MCF 10A (cell line): ENCODE results near the gene HECW1. TPM values are rescaled to one million over a fixed set of nuclear protein-coding genes. Genes with fewer than 3 reads are reported as not detected.

Source experiments
- BruUV-seq: library from RNA; stranded (reverse); fragments of 400-500 nt; replicated peaks from 2 replicates; lab custom pipeline; 2021; lab: Mats Ljungman, UMichigan
- CTCF ChIA-PET: fragments of 300-600 bp; sonication (Branson Sonifier 250); formaldehyde crosslinking; extraction: SDS; loops from one replicate; lab custom pipeline; 2021; ENCODE audit warnings: antibody characterized with exemption, inconsistent platforms; lab: Yijun Ruan, JAX
- POLR2A ChIA-PET: fragments of 300-600, 350-650 bp; sonication (Branson Sonifier 250); formaldehyde crosslinking; extraction: SDS; loops from one replicate; lab custom pipeline; 2020; ENCODE audit warnings: antibody characterized with exemption, inconsistent platforms; lab: Yijun Ruan, JAX
- DNase-seq: peaks from one replicate; pipeline ENCODE4 v3.0.0-alpha.2; 2018; ENCODE audit not compliant: unreplicated experiment
- H3K27ac Mint-ChIP-seq: one replicate; pipeline ENCODE4 v1.8.0; 2022; ENCODE audit warnings: mild to moderate bottlenecking, low read depth, mixed read lengths; ENCODE audit not compliant: unreplicated experiment
- H3K27me3 Mint-ChIP-seq: one replicate; pipeline ENCODE4 v1.8.0; 2022; ENCODE audit warnings: mixed read lengths; ENCODE audit not compliant: insufficient read depth, unreplicated experiment
- H3K36me3 Mint-ChIP-seq: one replicate; pipeline ENCODE4 v1.8.0; 2022; ENCODE audit warnings: mild to moderate bottlenecking, moderate library complexity, mixed read lengths; ENCODE audit not compliant: insufficient read depth, unreplicated experiment
- H3K4me1 Mint-ChIP-seq: one replicate; pipeline ENCODE4 v1.8.0; 2022; ENCODE audit warnings: mixed read lengths; ENCODE audit not compliant: insufficient read depth, unreplicated experiment
- H3K4me3 Mint-ChIP-seq: one replicate; pipeline ENCODE4 v1.8.0; 2022; ENCODE audit warnings: mild to moderate bottlenecking, moderate library complexity, mixed read lengths; ENCODE audit not compliant: unreplicated experiment
- H3K9me3 Mint-ChIP-seq: one replicate; pipeline ENCODE4 v1.8.0; 2022; ENCODE audit warnings: mixed read lengths; ENCODE audit not compliant: unreplicated experiment
- CTCF ChIP-seq: fragments of 200-600 bp; IDR thresholded peaks from one replicate; pipeline ENCODE4 v1.8.0; 2022; ENCODE audit warnings: antibody characterized with exemption, mild to moderate bottlenecking; ENCODE audit not compliant: unreplicated experiment
- intact Hi-C: fragments of 100-400 bp; cut with micrococcal nuclease; formaldehyde crosslinking; loops from 2 replicates; pipeline ENCODE4 v1.14.1; 2022
- total RNA-seq: library from RNA; stranded (reverse); gene quantifications from 2 replicates; pipeline ENCODE4 v1.2.3, GENCODE V29; 2022

HECW1 gene
- total RNA-seq, 1 experiment from 2014 or later, result not detected

GRCh38 chr7:43303740-43304241 lies 191.3 kb downstream of the HECW1 start:
- intact Hi-C loops, result no loop called here
- H3K4me3 Mint-ChIP-seq, result no peak overlapping the region
- H3K27me3 Mint-ChIP-seq, result no peaks in the 10 kb centered on the region
- H3K36me3 Mint-ChIP-seq, result no peaks in the 10 kb centered on the region
- peak; percentile 91 for DNase-seq
- no TSS peak for BruUV-seq
- no peaks in the 10 kb centered on the region for H3K9me3 Mint-ChIP-seq
- POLR2A ChIA-PET, result interaction anchor here (1.3 kb wide), 1 partner anchor 13 kb away, joined by 4 read pairs; no protein-coding TSS in a partner anchor
- no peak for TF ChIP-seq CTCF
- H3K4me1 Mint-ChIP-seq, result peaks cover 21% of the 10 kb centered on the region
- no peak overlapping the region for H3K27ac Mint-ChIP-seq
- CTCF ChIA-PET, result interaction anchor here (0.6 to 1.4 kb wide), 2 partner anchors 10 to 26 kb away, joined by 3 to 5 read pairs; no protein-coding TSS in a partner anchor

DNA sequence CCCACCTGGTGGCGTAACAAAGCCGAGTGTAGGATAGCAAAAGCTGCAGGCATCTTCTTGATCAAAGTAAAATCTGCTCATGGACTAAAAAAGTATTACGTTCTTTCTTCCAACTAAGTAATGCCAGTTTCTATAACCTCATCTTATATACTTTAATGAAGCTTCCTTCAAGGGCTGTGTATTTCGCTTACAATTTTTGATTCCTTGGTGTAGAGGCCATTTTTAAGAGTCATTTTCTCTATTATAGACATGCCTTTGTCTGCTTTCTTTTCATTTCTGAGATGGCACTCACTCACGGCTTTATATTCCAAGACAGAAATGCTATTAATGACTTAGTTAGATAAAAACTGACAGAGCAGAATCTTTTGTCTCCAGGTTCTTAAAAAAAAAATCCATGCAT lies 194.0 kb downstream of the HECW1 start:
- ChIA-PET CTCF (interaction anchor here (0.6 to 1.0 kb wide), 4 partner anchors 9 to 496 kb away, joined by 3 to 4 read pairs (median 3); no protein-coding TSS in a partner anchor), POLR2A (no interaction called here)
- H3K36me3 Mint-ChIP-seq, result no peaks in the 10 kb centered on the region
- peaks cover 21% of the 10 kb centered on the region for H3K4me1 Mint-ChIP-seq
- intact Hi-C loops, result no loop called here
- H3K27ac Mint-ChIP-seq, result no peak overlapping the region
- BruUV-seq, result no TSS peak
- H3K9me3 Mint-ChIP-seq, result no peaks in the 10 kb centered on the region
- no peak for TF ChIP-seq CTCF
- no peak for DNase-seq
- H3K4me3 Mint-ChIP-seq, result no peak overlapping the region
- H3K27me3 Mint-ChIP-seq, result no peaks in the 10 kb centered on the region

DNA sequence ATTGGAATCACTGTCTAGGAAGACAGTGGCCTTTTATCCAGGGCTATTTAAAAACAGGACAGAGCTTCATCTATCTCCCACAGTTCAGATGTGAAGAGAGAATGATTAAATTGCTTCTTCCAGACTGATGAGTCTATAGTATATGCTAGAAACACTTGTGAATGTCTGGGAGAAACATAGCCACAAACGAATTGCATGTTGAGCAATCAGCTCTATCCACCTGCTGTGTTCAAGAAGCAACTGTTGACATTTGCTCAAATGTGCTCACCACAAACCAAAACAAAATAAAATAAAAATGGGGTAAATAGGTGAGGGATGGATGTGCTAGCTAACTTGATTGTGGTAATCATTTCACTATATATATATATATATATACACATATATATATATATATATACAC lies 195.1 kb downstream of the HECW1 start:
- no TSS peak for BruUV-seq
- ChIA-PET POLR2A (interaction anchor here (1.0 kb wide), 1 partner anchor 13 kb away, joined by 4 read pairs; no protein-coding TSS in a partner anchor), CTCF (interaction anchor here (0.6 kb wide), 2 partner anchors 13 to 104 kb away, joined by 3 read pairs; no protein-coding TSS in a partner anchor)
- Mint-ChIP-seq H3K27ac (no peak overlapping the region), H3K36me3 (no peaks in the 10 kb centered on the region), H3K4me1 (peaks cover 17% of the 10 kb centered on the region), H3K4me3 (no peak overlapping the region), H3K27me3 (no peaks in the 10 kb centered on the region), H3K9me3 (no peaks in the 10 kb centered on the region)
- no peak for DNase-seq
- intact Hi-C loops, result no loop called here
- no peak for TF ChIP-seq CTCF

DNA sequence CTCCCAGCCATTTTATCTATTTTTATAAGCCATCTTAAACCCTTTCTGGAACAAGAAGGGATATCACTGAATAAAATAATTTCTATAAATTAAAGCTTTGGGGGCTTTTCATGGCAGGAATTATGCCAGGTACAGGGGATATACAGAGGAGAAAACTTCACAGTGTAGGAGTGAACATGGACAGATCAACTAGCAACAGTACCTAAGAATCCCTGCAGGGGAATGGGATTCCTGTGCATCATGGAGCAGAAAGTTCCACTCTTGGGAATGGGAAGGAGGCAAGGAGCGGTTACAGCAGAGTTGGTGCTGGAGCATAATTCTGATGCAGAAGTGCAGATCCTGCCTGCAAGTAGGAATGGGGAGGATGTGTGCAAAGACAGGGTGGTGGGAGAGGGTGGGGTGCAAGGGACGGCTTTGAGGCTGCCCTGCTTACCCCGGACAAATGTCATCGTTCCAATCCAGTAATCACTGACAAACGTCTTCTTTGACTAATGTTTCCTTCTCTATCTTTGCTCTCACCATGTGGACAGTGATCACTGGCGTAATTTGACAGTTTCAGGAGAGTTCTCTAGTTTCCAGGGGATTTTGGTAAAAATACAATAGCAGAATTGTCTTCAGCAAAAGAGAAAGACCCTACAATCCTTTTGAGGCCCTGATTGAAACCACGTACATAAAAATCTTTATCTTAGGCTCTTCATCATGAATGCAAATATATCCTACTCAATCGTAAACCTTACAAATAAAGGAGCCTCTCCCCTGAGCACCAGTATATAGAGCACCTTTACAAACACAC lies 196.7 kb downstream of the HECW1 start:
- H3K27ac Mint-ChIP-seq, result no peak overlapping the region
- no peak for TF ChIP-seq CTCF
- no peaks in the 10 kb centered on the region for H3K9me3 Mint-ChIP-seq
- peaks cover 3% of the 10 kb centered on the region for H3K4me1 Mint-ChIP-seq
- no peaks in the 10 kb centered on the region for H3K27me3 Mint-ChIP-seq
- DNase-seq, result no peak
- H3K4me3 Mint-ChIP-seq, result no peak overlapping the region
- no peaks in the 10 kb centered on the region for H3K36me3 Mint-ChIP-seq
- ChIA-PET POLR2A (no interaction called here), CTCF (no interaction called here)
- BruUV-seq, result no TSS peak
- intact Hi-C loops, result no loop called here
